GM12891 (cell line): ENCODE results near the gene ZFHX3.

Experiments
- POLR2A ChIP-seq: IDR thresholded peaks from 2 replicates; pipeline ENCODE4 v1.6.1; 2011; ENCODE audit warnings: low read depth, low read length, control low read depth
- POLR2AphosphoS5 ChIP-seq: IDR thresholded peaks from 2 replicates; pipeline ENCODE4 v1.6.1; 2011; ENCODE audit warnings: low read depth, low read length, control low read depth
- SPI1 ChIP-seq: IDR thresholded peaks from 2 replicates; pipeline ENCODE4 v1.6.1; 2011; ENCODE audit warnings: low read depth, low read length, control low read depth
- TAF1 ChIP-seq: IDR thresholded peaks from 2 replicates; pipeline ENCODE4 v1.6.1; 2011; ENCODE audit warnings: low read depth, low read length, control low read depth

- TF ChIP-seq POLR2A (no peak), TAF1 (no peak), POLR2AphosphoS5 (no peak), SPI1 (no peak)
These were observed 58.1 kb downstream of the ZFHX3 start for GRCh38 chr16:72989579-72990551.
